ENCODE data around the gene CDS1. TPM values are rescaled to one million over a fixed set of nuclear protein-coding genes. Genes with fewer than 3 reads are reported as not detected.

CDS1 gene
- total and polyA plus RNA-seq, 10 of the 15 experiments (the other 5 are each of a cell fraction or from before 2014, with no cell fraction given), result 0.03 TPM; not detected in 8

DNA sequence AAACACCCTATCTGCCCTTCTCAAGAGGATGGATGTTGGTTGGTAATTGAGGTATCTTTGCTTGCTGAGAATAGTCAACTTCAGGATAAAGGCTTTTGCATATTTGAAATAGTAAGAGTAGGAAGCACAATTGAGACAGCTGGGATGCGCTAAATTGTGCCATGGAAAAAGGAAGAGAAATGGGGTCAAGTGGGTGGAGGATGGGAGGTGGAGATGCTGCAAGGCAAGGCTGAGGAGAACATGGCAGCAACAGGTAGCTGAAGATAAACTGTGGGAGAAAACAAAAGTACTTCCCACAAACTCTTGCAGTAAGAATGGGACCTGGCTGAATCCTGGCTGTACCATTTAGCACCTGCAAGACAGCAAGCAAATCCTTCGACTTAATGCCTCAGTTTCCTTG is 13.9 kb upstream of the CDS1 start (continued):
- TF ChIP-seq, protein P1, sequence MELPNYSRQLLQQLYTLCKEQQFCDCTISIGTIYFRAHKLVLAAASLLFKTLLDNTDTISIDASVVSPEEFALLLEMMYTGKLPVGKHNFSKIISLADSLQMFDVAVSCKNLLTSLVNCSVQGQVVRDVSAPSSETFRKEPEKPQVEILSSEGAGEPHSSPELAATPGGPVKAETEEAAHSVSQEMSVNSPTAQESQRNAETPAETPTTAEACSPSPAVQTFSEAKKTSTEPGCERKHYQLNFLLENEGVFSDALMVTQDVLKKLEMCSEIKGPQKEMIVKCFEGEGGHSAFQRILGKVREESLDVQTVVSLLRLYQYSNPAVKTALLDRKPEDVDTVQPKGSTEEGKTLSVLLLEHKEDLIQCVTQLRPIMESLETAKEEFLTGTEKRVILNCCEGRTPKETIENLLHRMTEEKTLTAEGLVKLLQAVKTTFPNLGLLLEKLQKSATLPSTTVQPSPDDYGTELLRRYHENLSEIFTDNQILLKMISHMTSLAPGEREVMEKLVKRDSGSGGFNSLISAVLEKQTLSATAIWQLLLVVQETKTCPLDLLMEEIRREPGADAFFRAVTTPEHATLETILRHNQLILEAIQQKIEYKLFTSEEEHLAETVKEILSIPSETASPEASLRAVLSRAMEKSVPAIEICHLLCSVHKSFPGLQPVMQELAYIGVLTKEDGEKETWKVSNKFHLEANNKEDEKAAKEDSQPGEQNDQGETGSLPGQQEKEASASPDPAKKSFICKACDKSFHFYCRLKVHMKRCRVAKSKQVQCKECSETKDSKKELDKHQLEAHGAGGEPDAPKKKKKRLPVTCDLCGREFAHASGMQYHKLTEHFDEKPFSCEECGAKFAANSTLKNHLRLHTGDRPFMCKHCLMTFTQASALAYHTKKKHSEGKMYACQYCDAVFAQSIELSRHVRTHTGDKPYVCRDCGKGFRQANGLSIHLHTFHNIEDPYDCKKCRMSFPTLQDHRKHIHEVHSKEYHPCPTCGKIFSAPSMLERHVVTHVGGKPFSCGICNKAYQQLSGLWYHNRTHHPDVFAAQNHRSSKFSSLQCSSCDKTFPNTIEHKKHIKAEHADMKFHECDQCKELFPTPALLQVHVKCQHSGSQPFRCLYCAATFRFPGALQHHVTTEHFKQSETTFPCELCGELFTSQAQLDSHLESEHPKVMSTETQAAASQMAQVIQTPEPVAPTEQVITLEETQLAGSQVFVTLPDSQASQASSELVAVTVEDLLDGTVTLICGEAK (IDR thresholded peaks at IDR 0.05; ENCODE audit: borderline replicate concordance), result no peak
- TF ChIP-seq NR2C1 (IDR thresholded peaks at IDR 0.05), result no peak
- no peak for TF ChIP-seq RAD21 (IDR thresholded peaks at IDR 0.05; ENCODE audit: insufficient read depth, low read depth, low read length)
- TF ChIP-seq, protein P2, sequence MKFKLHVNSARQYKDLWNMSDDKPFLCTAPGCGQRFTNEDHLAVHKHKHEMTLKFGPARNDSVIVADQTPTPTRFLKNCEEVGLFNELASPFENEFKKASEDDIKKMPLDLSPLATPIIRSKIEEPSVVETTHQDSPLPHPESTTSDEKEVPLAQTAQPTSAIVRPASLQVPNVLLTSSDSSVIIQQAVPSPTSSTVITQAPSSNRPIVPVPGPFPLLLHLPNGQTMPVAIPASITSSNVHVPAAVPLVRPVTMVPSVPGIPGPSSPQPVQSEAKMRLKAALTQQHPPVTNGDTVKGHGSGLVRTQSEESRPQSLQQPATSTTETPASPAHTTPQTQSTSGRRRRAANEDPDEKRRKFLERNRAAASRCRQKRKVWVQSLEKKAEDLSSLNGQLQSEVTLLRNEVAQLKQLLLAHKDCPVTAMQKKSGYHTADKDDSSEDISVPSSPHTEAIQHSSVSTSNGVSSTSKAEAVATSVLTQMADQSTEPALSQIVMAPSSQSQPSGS (IDR thresholded peaks at IDR 0.05; ENCODE audit: low read length), result no peak

DNA sequence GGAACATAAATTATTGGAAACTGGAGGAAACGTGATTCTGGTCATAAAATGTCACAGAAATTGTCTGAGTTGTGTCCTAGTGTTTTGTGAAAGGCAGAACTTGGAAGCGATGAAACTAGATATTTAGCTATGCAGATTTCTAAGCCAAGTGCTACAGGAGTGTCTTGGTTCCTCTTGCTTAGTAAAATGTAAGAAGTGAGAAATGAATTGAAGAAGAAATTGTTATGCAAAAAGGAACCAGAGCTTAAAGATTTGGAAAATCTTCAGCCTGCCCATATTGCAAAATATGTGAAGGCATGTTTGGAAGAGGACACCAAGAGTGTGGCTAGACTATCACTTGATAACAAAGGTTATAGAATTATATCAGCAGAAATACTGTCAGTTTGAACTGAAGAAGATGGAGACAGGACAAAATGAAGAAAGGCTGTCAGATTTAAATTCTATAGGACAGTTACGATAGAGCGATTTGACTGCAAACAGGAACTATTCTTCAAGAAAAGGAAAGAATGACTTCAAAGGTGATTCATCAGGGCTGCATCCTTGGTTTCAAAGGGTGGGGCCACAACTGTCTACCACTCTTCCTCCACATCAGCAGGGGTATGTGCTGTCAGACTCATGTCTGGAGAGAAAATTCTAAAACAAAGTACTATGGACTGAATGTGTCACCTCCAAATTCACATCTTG is 9.4 kb upstream of the CDS1 start:
- H3K27ac ChIP-seq (ENCODE audit: control insufficient read depth, insufficient read depth), result no peak overlapping the region
- 38% methylated on average over 4 of the region's 4 CpGs for WGBS (ENCODE audit: insufficient coverage, insufficient replicate concordance, low lambda C conversion rate, missing lambda C conversion rate)
- in situ Hi-C loops (cut with MboI) (no loop called here), intact Hi-C loops (cut with micrococcal nuclease; ENCODE audit: unreplicated experiment) (no loop called here)
- ChIA-PET RAD21 (ENCODE audit: unreplicated experiment) (no interaction called here), CTCF (no interaction called here), POLR2A (no interaction called here), SMC1A (ENCODE audit: uncharacterized antibody, unreplicated experiment) (interaction anchor here (1.3 kb wide), 1 partner anchor 11 kb away, joined by 5 read pairs; no protein-coding TSS in a partner anchor)
- H3K4me1 ChIP-seq (ENCODE audit: control insufficient read depth, insufficient read depth, low read length), result no peaks in the 10 kb centered on the region
- no peaks in the 10 kb centered on the region for H3K27me3 ChIP-seq (replicated peaks in 1 of 2; ENCODE audit: control insufficient read depth in 2 of 2, insufficient read depth in 2 of 2, low read length in 1 of 2)
- FAIRE-seq, result no peak
- H3K9me3 ChIP-seq (replicated peaks; ENCODE audit: control insufficient read depth, insufficient read depth, low read length), result no peaks in the 10 kb centered on the region
- no peaks in the 10 kb centered on the region for H3K36me3 ChIP-seq (ENCODE audit: control insufficient read depth in 2 of 2, insufficient read depth in 2 of 2, low read length in 1 of 2)
- H3K4me2 ChIP-seq (ENCODE audit: control insufficient read depth, insufficient read depth), result no peak overlapping the region
- H3K9ac ChIP-seq (ENCODE audit: control insufficient read depth, insufficient read depth, low read length), result no peak overlapping the region
- no TSS peak for BruUV-seq (replicated peaks)
- no peaks in the 10 kb centered on the region for H3K79me2 ChIP-seq (ENCODE audit: control insufficient read depth, insufficient read depth, low read length)
- DNase-seq (ENCODE audit: low read depth, low spot score), result no peak
- no peak for ATAC-seq
- H2AFZ ChIP-seq (ENCODE audit: control insufficient read depth, low read depth, low read length), result no peak overlapping the region
- no peaks in the 10 kb centered on the region for H4K20me1 ChIP-seq (ENCODE audit: control insufficient read depth, insufficient read depth)
- no peak overlapping the region for H3K4me3 ChIP-seq
- no peak for TF ChIP-seq CREM (IDR thresholded peaks at IDR 0.05; ENCODE audit: low read depth)
- TF ChIP-seq, protein P3, sequence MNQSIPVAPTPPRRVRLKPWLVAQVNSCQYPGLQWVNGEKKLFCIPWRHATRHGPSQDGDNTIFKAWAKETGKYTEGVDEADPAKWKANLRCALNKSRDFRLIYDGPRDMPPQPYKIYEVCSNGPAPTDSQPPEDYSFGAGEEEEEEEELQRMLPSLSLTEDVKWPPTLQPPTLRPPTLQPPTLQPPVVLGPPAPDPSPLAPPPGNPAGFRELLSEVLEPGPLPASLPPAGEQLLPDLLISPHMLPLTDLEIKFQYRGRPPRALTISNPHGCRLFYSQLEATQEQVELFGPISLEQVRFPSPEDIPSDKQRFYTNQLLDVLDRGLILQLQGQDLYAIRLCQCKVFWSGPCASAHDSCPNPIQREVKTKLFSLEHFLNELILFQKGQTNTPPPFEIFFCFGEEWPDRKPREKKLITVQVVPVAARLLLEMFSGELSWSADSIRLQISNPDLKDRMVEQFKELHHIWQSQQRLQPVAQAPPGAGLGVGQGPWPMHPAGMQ (IDR thresholded peaks at IDR 0.05; ENCODE audit: borderline replicate concordance), result no peak
- TF ChIP-seq, protein P4, sequence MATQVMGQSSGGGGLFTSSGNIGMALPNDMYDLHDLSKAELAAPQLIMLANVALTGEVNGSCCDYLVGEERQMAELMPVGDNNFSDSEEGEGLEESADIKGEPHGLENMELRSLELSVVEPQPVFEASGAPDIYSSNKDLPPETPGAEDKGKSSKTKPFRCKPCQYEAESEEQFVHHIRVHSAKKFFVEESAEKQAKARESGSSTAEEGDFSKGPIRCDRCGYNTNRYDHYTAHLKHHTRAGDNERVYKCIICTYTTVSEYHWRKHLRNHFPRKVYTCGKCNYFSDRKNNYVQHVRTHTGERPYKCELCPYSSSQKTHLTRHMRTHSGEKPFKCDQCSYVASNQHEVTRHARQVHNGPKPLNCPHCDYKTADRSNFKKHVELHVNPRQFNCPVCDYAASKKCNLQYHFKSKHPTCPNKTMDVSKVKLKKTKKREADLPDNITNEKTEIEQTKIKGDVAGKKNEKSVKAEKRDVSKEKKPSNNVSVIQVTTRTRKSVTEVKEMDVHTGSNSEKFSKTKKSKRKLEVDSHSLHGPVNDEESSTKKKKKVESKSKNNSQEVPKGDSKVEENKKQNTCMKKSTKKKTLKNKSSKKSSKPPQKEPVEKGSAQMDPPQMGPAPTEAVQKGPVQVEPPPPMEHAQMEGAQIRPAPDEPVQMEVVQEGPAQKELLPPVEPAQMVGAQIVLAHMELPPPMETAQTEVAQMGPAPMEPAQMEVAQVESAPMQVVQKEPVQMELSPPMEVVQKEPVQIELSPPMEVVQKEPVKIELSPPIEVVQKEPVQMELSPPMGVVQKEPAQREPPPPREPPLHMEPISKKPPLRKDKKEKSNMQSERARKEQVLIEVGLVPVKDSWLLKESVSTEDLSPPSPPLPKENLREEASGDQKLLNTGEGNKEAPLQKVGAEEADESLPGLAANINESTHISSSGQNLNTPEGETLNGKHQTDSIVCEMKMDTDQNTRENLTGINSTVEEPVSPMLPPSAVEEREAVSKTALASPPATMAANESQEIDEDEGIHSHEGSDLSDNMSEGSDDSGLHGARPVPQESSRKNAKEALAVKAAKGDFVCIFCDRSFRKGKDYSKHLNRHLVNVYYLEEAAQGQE (IDR thresholded peaks at IDR 0.05; ENCODE audit: low read depth, low read length), result no peak
- TF ChIP-seq, protein P5, sequence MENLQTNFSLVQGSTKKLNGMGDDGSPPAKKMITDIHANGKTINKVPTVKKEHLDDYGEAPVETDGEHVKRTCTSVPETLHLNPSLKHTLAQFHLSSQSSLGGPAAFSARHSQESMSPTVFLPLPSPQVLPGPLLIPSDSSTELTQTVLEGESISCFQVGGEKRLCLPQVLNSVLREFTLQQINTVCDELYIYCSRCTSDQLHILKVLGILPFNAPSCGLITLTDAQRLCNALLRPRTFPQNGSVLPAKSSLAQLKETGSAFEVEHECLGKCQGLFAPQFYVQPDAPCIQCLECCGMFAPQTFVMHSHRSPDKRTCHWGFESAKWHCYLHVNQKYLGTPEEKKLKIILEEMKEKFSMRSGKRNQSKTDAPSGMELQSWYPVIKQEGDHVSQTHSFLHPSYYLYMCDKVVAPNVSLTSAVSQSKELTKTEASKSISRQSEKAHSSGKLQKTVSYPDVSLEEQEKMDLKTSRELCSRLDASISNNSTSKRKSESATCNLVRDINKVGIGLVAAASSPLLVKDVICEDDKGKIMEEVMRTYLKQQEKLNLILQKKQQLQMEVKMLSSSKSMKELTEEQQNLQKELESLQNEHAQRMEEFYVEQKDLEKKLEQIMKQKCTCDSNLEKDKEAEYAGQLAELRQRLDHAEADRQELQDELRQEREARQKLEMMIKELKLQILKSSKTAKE (IDR thresholded peaks at IDR 0.05; ENCODE audit: low read depth, poor library complexity, severe bottlenecking), result no peak
